Measurements from ENCODE around the gene TRIM8.

The TRIM8 gene

GRCh38 chr10:102616066-102616770, 28.1 kb upstream of the TRIM8 start:
- no peak for DNase-seq (ENCODE audit: low read depth)

GRCh38 chr10:102617041-102617440, 27.2 kb upstream of the TRIM8 start:
- DNase-seq (ENCODE audit: low read depth): no peak

GRCh38 chr10:102617816-102618215, 26.5 kb upstream of the TRIM8 start:
- no peak for DNase-seq (ENCODE audit: low read depth)

- no peak for DNase-seq (ENCODE audit: low read depth)
Measured at GRCh38 chr10:102619281-102619981, 24.8 kb upstream of the TRIM8 start.

- no peak for DNase-seq (ENCODE audit: low read depth)
Measured at GRCh38 chr10:102620138-102620590, 24.1 kb upstream of the TRIM8 start.

- no peak for DNase-seq (ENCODE audit: low read depth)
Measured at GRCh38 chr10:102620591-102621442, 23.5 kb upstream of the TRIM8 start.

GRCh38 chr10:102621443-102622325, 22.6 kb upstream of the TRIM8 start:
- no peak for DNase-seq (ENCODE audit: low read depth)

GRCh38 chr10:102624094-102624493, 20.2 kb upstream of the TRIM8 start:
- DNase-seq (ENCODE audit: low read depth): no peak

- no peak for DNase-seq (ENCODE audit: low read depth)
Measured at GRCh38 chr10:102624751-102625645, 19.3 kb upstream of the TRIM8 start.

- no peak for DNase-seq (ENCODE audit: low read depth)
Measured at GRCh38 chr10:102626026-102626685, 18.1 kb upstream of the TRIM8 start.

- DNase-seq (ENCODE audit: low read depth): no peak
Measured at GRCh38 chr10:102627291-102627735, 17.0 kb upstream of the TRIM8 start.

- DNase-seq (ENCODE audit: low read depth): no peak
Measured at GRCh38 chr10:102627736-102628293, 16.5 kb upstream of the TRIM8 start.

- no peak for DNase-seq (ENCODE audit: low read depth)
Measured at GRCh38 chr10:102628451-102628911, 15.8 kb upstream of the TRIM8 start.

GRCh38 chr10:102629661-102630614, 14.3 kb upstream of the TRIM8 start:
- DNase-seq (ENCODE audit: low read depth): peak; percentile 83

- no peak for DNase-seq (ENCODE audit: low read depth)
Measured at GRCh38 chr10:102630663-102631062, 13.6 kb upstream of the TRIM8 start.

- DNase-seq (ENCODE audit: low read depth): no peak
Measured at GRCh38 chr10:102631525-102632393, 12.5 kb upstream of the TRIM8 start.

GRCh38 chr10:102632394-102633111, 11.7 kb upstream of the TRIM8 start:
- DNase-seq (ENCODE audit: low read depth): no peak

Data from HS-5 (cell line).